Left ventricle myocardium inferior (tissue), 1 donor: ENCODE measurements around the gene SRGAP2. TPM values are rescaled to one million over a fixed set of nuclear protein-coding genes. Genes with fewer than 3 reads are reported as not detected.
"Not testable (repeated sequence)": the region's sequence is repeated elsewhere in the genome, so short reads cannot be mapped to it uniquely, and the experiment has no call there.

Experiments used
- DNase-seq: peaks from one replicate; pipeline ENCODE4 v3.0.0-alpha.2; 2020
- H3K27ac ChIP-seq: fragments of 200-600 bp; replicated peaks from 2 replicates; pipeline ENCODE4 v1.8.0; 2021
- H3K27me3 ChIP-seq: fragments of 200-600 bp; 2 replicates; pipeline ENCODE4 v1.8.0; 2021; ENCODE audit warnings: low read depth
- H3K36me3 ChIP-seq: fragments of 200-600 bp; 2 replicates; pipeline ENCODE4 v1.8.0; 2021
- H3K4me1 ChIP-seq: fragments of 200-600 bp; 2 replicates; pipeline ENCODE4 v1.8.0; 2021
- H3K4me3 ChIP-seq: fragments of 200-600 bp; 2 replicates; pipeline ENCODE4 v1.8.0; 2021; ENCODE audit warnings: mild to moderate bottlenecking, moderate library complexity
- H3K9me3 ChIP-seq: fragments of 200-600 bp; replicated peaks from 2 replicates; pipeline ENCODE4 v1.8.0; 2021
- intact Hi-C: fragments of 100-400 bp; cut with micrococcal nuclease; formaldehyde crosslinking; loops from one replicate; pipeline ENCODE4 v1.11.0; 2022
- total RNA-seq: library from RNA; stranded (reverse); fragmentation: NEBNext Ultra II Directional; extraction: Animal tissue kit (Norgen Biotek cat#: 25700); gene quantifications from one replicate; pipeline ENCODE4 v1.2.1, GENCODE V29; 2021
- donor health status: DM: no; HTN: yes; CAD: no; lungs with severe emphysema.

SRGAP2 gene
- total RNA-seq, 1 donor from 2014 or later, result 15.6 TPM

- H3K27me3 ChIP-seq, H3K4me3 ChIP-seq, H3K4me1 ChIP-seq, DNase-seq, H3K36me3 ChIP-seq, intact Hi-C loops, H3K27ac ChIP-seq, H3K9me3 ChIP-seq: not testable (repeated sequence)
These were observed 15.4 kb downstream of the SRGAP2 start for GRCh38 chr1:206218765-206219164.

- H3K27ac ChIP-seq, result peak overlapping the region; percentile 74
- H3K4me1 ChIP-seq, intact Hi-C loops, H3K4me3 ChIP-seq, DNase-seq, H3K9me3 ChIP-seq, H3K36me3 ChIP-seq, H3K27me3 ChIP-seq: not testable (repeated sequence)
These were observed 16.4 kb downstream of the SRGAP2 start for GRCh38 chr1:206219514-206220331.

GRCh38 chr1:206220332-206221000 is 17.1 kb downstream of the SRGAP2 start:
- H3K27me3 ChIP-seq, DNase-seq, H3K36me3 ChIP-seq, H3K4me1 ChIP-seq, intact Hi-C loops, H3K9me3 ChIP-seq, H3K4me3 ChIP-seq: not testable (repeated sequence)
- H3K27ac ChIP-seq, result peak overlapping the region; percentile 74

- intact Hi-C loops, H3K4me3 ChIP-seq, H3K9me3 ChIP-seq: not testable (repeated sequence)
These were observed 18.2 kb downstream of the SRGAP2 start for GRCh38 chr1:206221585-206221984.

GRCh38 chr1:206224190-206224776 is 20.9 kb downstream of the SRGAP2 start:
- intact Hi-C loops, result not testable (repeated sequence)

More at GRCh38 chr1:206221585-206221984, 18.2 kb downstream of the SRGAP2 start:
- H3K27ac ChIP-seq, H3K27me3 ChIP-seq, H3K4me1 ChIP-seq, H3K36me3 ChIP-seq, DNase-seq: not testable (repeated sequence)

GRCh38 chr1:206225386-206225785 is 22.0 kb downstream of the SRGAP2 start:
- intact Hi-C loops, H3K36me3 ChIP-seq, DNase-seq, H3K9me3 ChIP-seq, H3K27ac ChIP-seq, H3K4me1 ChIP-seq, H3K27me3 ChIP-seq, H3K4me3 ChIP-seq: not testable (repeated sequence)

More at GRCh38 chr1:206224190-206224776, 20.9 kb downstream of the SRGAP2 start:
- H3K9me3 ChIP-seq, H3K36me3 ChIP-seq, H3K4me1 ChIP-seq, H3K27ac ChIP-seq, DNase-seq, H3K4me3 ChIP-seq, H3K27me3 ChIP-seq: not testable (repeated sequence)

GRCh38 chr1:206226886-206227285 is 23.5 kb downstream of the SRGAP2 start:
- H3K36me3 ChIP-seq, DNase-seq, H3K4me3 ChIP-seq, H3K27me3 ChIP-seq, H3K4me1 ChIP-seq, H3K27ac ChIP-seq, intact Hi-C loops, H3K9me3 ChIP-seq: not testable (repeated sequence)

GRCh38 chr1:206229286-206229685 is 25.9 kb downstream of the SRGAP2 start:
- H3K27me3 ChIP-seq, H3K9me3 ChIP-seq, H3K36me3 ChIP-seq, H3K4me1 ChIP-seq, H3K4me3 ChIP-seq, H3K27ac ChIP-seq, DNase-seq, intact Hi-C loops: not testable (repeated sequence)

GRCh38 chr1:206231989-206232388 is 28.6 kb downstream of the SRGAP2 start:
- intact Hi-C loops, result not testable (repeated sequence)

GRCh38 chr1:206232970-206233645 is 29.8 kb downstream of the SRGAP2 start:
- DNase-seq, H3K4me3 ChIP-seq, H3K27me3 ChIP-seq, H3K27ac ChIP-seq, H3K36me3 ChIP-seq, H3K4me1 ChIP-seq, H3K9me3 ChIP-seq, intact Hi-C loops: not testable (repeated sequence)

More at GRCh38 chr1:206231989-206232388, 28.6 kb downstream of the SRGAP2 start:
- DNase-seq, H3K4me3 ChIP-seq, H3K4me1 ChIP-seq, H3K9me3 ChIP-seq, H3K36me3 ChIP-seq, H3K27ac ChIP-seq, H3K27me3 ChIP-seq: not testable (repeated sequence)

GRCh38 chr1:206234189-206234916 is 31.0 kb downstream of the SRGAP2 start:
- H3K27ac ChIP-seq, H3K4me3 ChIP-seq, DNase-seq, H3K36me3 ChIP-seq, H3K27me3 ChIP-seq, intact Hi-C loops, H3K4me1 ChIP-seq, H3K9me3 ChIP-seq: not testable (repeated sequence)

GRCh38 chr1:206235190-206235589 is 31.8 kb downstream of the SRGAP2 start:
- H3K4me1 ChIP-seq, intact Hi-C loops, H3K9me3 ChIP-seq, H3K36me3 ChIP-seq, DNase-seq, H3K27ac ChIP-seq, H3K27me3 ChIP-seq, H3K4me3 ChIP-seq: not testable (repeated sequence)

- H3K9me3 ChIP-seq, DNase-seq, H3K4me1 ChIP-seq, H3K27me3 ChIP-seq, H3K27ac ChIP-seq, H3K36me3 ChIP-seq, H3K4me3 ChIP-seq, intact Hi-C loops: not testable (repeated sequence)
These were observed 36.9 kb downstream of the SRGAP2 start for GRCh38 chr1:206240288-206240687.
